Esophagus (tissue), 2 donors: ENCODE data around the gene ADGRD1. TPM values are rescaled to one million over a fixed set of nuclear protein-coding genes. Genes with fewer than 3 reads are reported as not detected.

Experiments
- H3K27ac ChIP-seq, 2 donors: one replicate each; pipeline ENCODE4 v1.5.1; 2013; ENCODE audit warnings: low read depth in 2 of 2, mild to moderate bottlenecking in 2 of 2, inconsistent platforms in 1 of 2, low read length in 1 of 2, moderate library complexity in 1 of 2
- H3K27me3 ChIP-seq, 2 donors: one replicate each; pipeline ENCODE4 v1.6.1; 2013; ENCODE audit warnings: low read length in 2 of 2, control low read depth in 1 of 2, mild to moderate bottlenecking in 1 of 2; ENCODE audit not compliant: insufficient read depth in 2 of 2, control insufficient read depth in 1 of 2
- H3K36me3 ChIP-seq, 2 donors: one replicate each; pipeline ENCODE4 v1.6.1; 2013; ENCODE audit warnings: low read length in 1 of 2; ENCODE audit not compliant: control insufficient read depth in 2 of 2, insufficient read depth in 2 of 2
- H3K4me1 ChIP-seq, 2 donors: one replicate each; pipeline ENCODE4 v1.6.1; 2013; ENCODE audit warnings: low read length in 1 of 2; ENCODE audit not compliant: control insufficient read depth in 2 of 2, insufficient read depth in 2 of 2
- H3K4me3 ChIP-seq, 2 donors: one replicate each; pipeline ENCODE4 v1.5.1; 2013; ENCODE audit warnings: low read length in 2 of 2, mild to moderate bottlenecking in 2 of 2, low read depth in 1 of 2, moderate library complexity in 1 of 2
- H3K9me3 ChIP-seq, 2 donors: one replicate each; pipeline ENCODE4 v1.6.1; 2013; ENCODE audit warnings: mild to moderate bottlenecking in 2 of 2, low read depth in 1 of 2, low read length in 1 of 2, moderate library complexity in 1 of 2; ENCODE audit not compliant: control insufficient read depth in 2 of 2, insufficient read depth in 1 of 2
- WGBS, 2 donors: extraction: QIAGEN DNeasy Blood & Tissue Kit; methylation state at CpG; one replicate each; pipeline ENCODE4 v1.1.7; 2013; 5-methylcytosine and 5-hydroxymethylcytosine counted together
- polyA plus RNA-seq, 2 donors: library from polyadenylated mRNA; stranded (reverse); fragments of 200-250 nt; gene quantifications; one replicate each; pipeline ENCODE4 v1.2.3, GENCODE V29; 2013
- donor health status: healthy with polysubstance abuse.
- donor health status: Bipolar disorder and iron deficiency.

Gene ADGRD1
- polyA plus RNA-seq, 2 donors = 2.1 to 2.9 TPM

GRCh38 chr12:131014343-131014742, 60.6 kb downstream of the ADGRD1 start:
- Histone ChIP-seq H3K4me1 (peaks cover 0 to 3% of the 10 kb centered on the region in 2 donors), H3K4me3 (no peak overlapping the region), H3K9me3 (peaks cover 0 to 6% of the 10 kb centered on the region in 2 donors), H3K27ac (no peak overlapping the region), H3K27me3 (no peaks in the 10 kb centered on the region), H3K36me3 (no peaks in the 10 kb centered on the region)
- 85 to 86% methylated on average over 14 of the region's 14 CpGs for WGBS, 2 donors

GRCh38 chr12:131015581-131016337, 62.1 kb downstream of the ADGRD1 start:
- WGBS, 2 donors = 90 to 91% methylated on average over 15 of the region's 15 CpGs
- peaks cover 0 to 3% of the 10 kb centered on the region in 2 donors for H3K4me1 ChIP-seq
- no peaks in the 10 kb centered on the region for H3K27me3 ChIP-seq
- H3K27ac ChIP-seq = no peak overlapping the region
- no peak overlapping the region for H3K4me3 ChIP-seq
- peaks cover 0 to 6% of the 10 kb centered on the region in 2 donors for H3K9me3 ChIP-seq
- H3K36me3 ChIP-seq = no peaks in the 10 kb centered on the region

- Histone ChIP-seq H3K4me1 (peaks cover 0 to 3% of the 10 kb centered on the region in 2 donors), H3K27ac (no peak overlapping the region), H3K27me3 (no peaks in the 10 kb centered on the region), H3K9me3 (peaks cover 0 to 6% of the 10 kb centered on the region in 2 donors), H3K36me3 (no peaks in the 10 kb centered on the region), H3K4me3 (no peak overlapping the region)
Measured at GRCh38 chr12:131017477-131017991, 63.8 kb downstream of the ADGRD1 start.

GRCh38 chr12:131018019-131018620, 64.4 kb downstream of the ADGRD1 start:
- 76 to 80% methylated on average over 28 of the region's 28 CpGs for WGBS, 2 donors
- H3K9me3 ChIP-seq = peaks cover 0 to 6% of the 10 kb centered on the region in 2 donors
- no peak overlapping the region for H3K4me3 ChIP-seq
- H3K27me3 ChIP-seq = no peaks in the 10 kb centered on the region
- no peaks in the 10 kb centered on the region for H3K36me3 ChIP-seq
- no peak overlapping the region for H3K27ac ChIP-seq
- H3K4me1 ChIP-seq = peaks cover 0 to 3% of the 10 kb centered on the region in 2 donors

- Histone ChIP-seq H3K27ac (no peak overlapping the region), H3K4me1 (peaks cover 0 to 3% of the 10 kb centered on the region in 2 donors), H3K4me3 (no peak overlapping the region), H3K27me3 (no peaks in the 10 kb centered on the region), H3K9me3 (peaks cover 0 to 6% of the 10 kb centered on the region in 2 donors), H3K36me3 (no peaks in the 10 kb centered on the region)
- WGBS, 2 donors = 80 to 82% methylated on average over 16 of the region's 16 CpGs
Measured at GRCh38 chr12:131018808-131019397, 65.2 kb downstream of the ADGRD1 start.

- Histone ChIP-seq H3K27me3 (no peaks in the 10 kb centered on the region), H3K36me3 (no peaks in the 10 kb centered on the region), H3K4me3 (no peak overlapping the region), H3K9me3 (peaks cover 0 to 6% of the 10 kb centered on the region in 2 donors), H3K4me1 (peaks cover 0 to 3% of the 10 kb centered on the region in 2 donors), H3K27ac (no peak overlapping the region)
- WGBS, 2 donors = 71 to 72% methylated on average over 13 of the region's 13 CpGs
Measured at GRCh38 chr12:131020326-131021153, 66.8 kb downstream of the ADGRD1 start.

- H3K27me3 ChIP-seq = no peaks in the 10 kb centered on the region
- H3K27ac ChIP-seq = no peak overlapping the region
- 79 to 80% methylated on average over 20 of the region's 20 CpGs for WGBS, 2 donors
- H3K36me3 ChIP-seq = no peaks in the 10 kb centered on the region
- peaks cover 0 to 6% of the 10 kb centered on the region in 2 donors for H3K4me1 ChIP-seq
- H3K4me3 ChIP-seq = no peak overlapping the region
- H3K9me3 ChIP-seq = peaks cover 0 to 6% of the 10 kb centered on the region in 2 donors
Measured at GRCh38 chr12:131021154-131021541, 67.4 kb downstream of the ADGRD1 start.

- Histone ChIP-seq H3K27me3 (no peaks in the 10 kb centered on the region), H3K4me3 (no peak overlapping the region), H3K36me3 (no peaks in the 10 kb centered on the region), H3K4me1 (peaks cover 0 to 7% of the 10 kb centered on the region in 2 donors), H3K27ac (no peak overlapping the region), H3K9me3 (no peaks in the 10 kb centered on the region)
- WGBS, 2 donors = 76 to 78% methylated on average over 11 of the region's 11 CpGs
Measured at GRCh38 chr12:131024026-131024425, 70.3 kb downstream of the ADGRD1 start.

- peaks cover 0 to 7% of the 10 kb centered on the region in 2 donors for H3K4me1 ChIP-seq
- H3K9me3 ChIP-seq = no peaks in the 10 kb centered on the region
- H3K4me3 ChIP-seq = no peak overlapping the region
- no peaks in the 10 kb centered on the region for H3K27me3 ChIP-seq
- no peaks in the 10 kb centered on the region for H3K36me3 ChIP-seq
- no peak overlapping the region for H3K27ac ChIP-seq
- 82 to 84% methylated on average over 11 of the region's 11 CpGs for WGBS, 2 donors
Measured at GRCh38 chr12:131024721-131025120, 71.0 kb downstream of the ADGRD1 start.
